OCI-LY3 (cell line): ENCODE results near the gene UBL4A.
A peak's percentile ranks its signal among the peaks of the same experiment; 100 is the strongest.

Source experiments
- H2AFZ ChIP-seq: fragments of 200-600, 300-600 bp; shearing (Covaris generic); 2 replicates; pipeline ENCODE4 v1.6.0; 2014; ENCODE audit warnings: antibody characterized with exemption, low read depth, low read length
- H3K27ac ChIP-seq: fragments of 200-600, 300-600 bp; sonication (generic); 2 replicates; pipeline ENCODE4 v1.5.1; 2014; ENCODE audit warnings: mild to moderate bottlenecking, low read length, moderate library complexity, mixed read lengths
- H3K27me3 ChIP-seq: fragments of 200-600, 300-600 bp; sonication (generic); 2 replicates; pipeline ENCODE4 v1.6.1; 2014; ENCODE audit warnings: low read depth, low read length, mixed read lengths
- H3K36me3 ChIP-seq: fragments of 200-600, 300-600 bp; sonication (generic); replicated peaks from 2 replicates; pipeline ENCODE3; 2014; ENCODE audit warnings: low read depth, low read length, mixed read lengths
- H3K4me1 ChIP-seq: fragments of 300-600, 200-600 bp; sonication (generic); 2 replicates; pipeline ENCODE4 v1.6.1; 2014; ENCODE audit warnings: low read length, mixed read lengths
- H3K4me2 ChIP-seq: fragments of 200-600, 300-600 bp; sonication (generic); 2 replicates; pipeline ENCODE4 v1.6.1; 2014; ENCODE audit warnings: low read length, mixed read lengths
- H3K4me3 ChIP-seq: fragments of 300-600, 200-600 bp; sonication (generic); 2 replicates; pipeline ENCODE4 v1.5.1; 2014; ENCODE audit warnings: antibody characterized with exemption, mild to moderate bottlenecking, low read length, moderate library complexity
- H3K79me2 ChIP-seq: fragments of 300-600, 200-600 bp; shearing (Covaris generic); 2 replicates; pipeline ENCODE4 v1.6.1; 2014; ENCODE audit warnings: mild to moderate bottlenecking, low read length, mixed read lengths
- H3K9ac ChIP-seq: fragments of 300-600, 200-600 bp; shearing (Covaris generic); 2 replicates; pipeline ENCODE4 v1.6.0; 2014; ENCODE audit warnings: mild to moderate bottlenecking, low read length, moderate library complexity
- H3K9me3 ChIP-seq: fragments of 200-600, 300-600 bp; shearing (Covaris generic); 2 replicates; pipeline ENCODE4 v1.6.1; 2014; ENCODE audit warnings: low read length, mixed read lengths; ENCODE audit not compliant: insufficient read depth
- H4K20me1 ChIP-seq: fragments of 200-600, 300-600 bp; sonication (generic); 2 replicates; pipeline ENCODE4 v1.6.1; 2016; ENCODE audit warnings: low read length, mixed read lengths; ENCODE audit not compliant: insufficient read depth
- CTCF ChIP-seq: fragments of 200-600, 300-600 bp; sonication (generic); IDR thresholded peaks from 2 replicates; pipeline ENCODE4 v1.5.1; 2014; ENCODE audit warnings: antibody characterized with exemption, low read length, low read depth
- EZH2phosphoT487 ChIP-seq: fragments of 200-600 bp; shearing (Covaris generic); IDR thresholded peaks from 2 replicates; pipeline ENCODE4 v1.6.1; 2018; ENCODE audit warnings: antibody characterized with exemption, mixed run types, low read depth

The UBL4A gene

GRCh38 chrX:154436983-154437752, 49.2 kb downstream of the UBL4A start, which contains the start of gene GDI1:
Gene GDI1 (plus strand): TSS chrX:154437154. CDS start chrX:154437255, 101 bp downstream.
- Histone ChIP-seq H3K9me3 (no peaks in the 10 kb centered on the region), H3K4me3 (peak within 1 kb of the TSS; percentile 93), H3K4me1 (peaks cover 9% of the 10 kb centered on the region), H3K27me3 (no peaks in the 10 kb centered on the region), H3K36me3 (peaks cover 12% of the 10 kb centered on the region), H3K9ac (peak within 1 kb of the TSS; percentile 75), H3K79me2 (peaks cover 21% of the 10 kb centered on the region), H3K27ac (peak within 1 kb of the TSS; percentile 55), H3K4me2 (peak within 1 kb of the TSS; percentile 92), H4K20me1 (no peaks in the 10 kb centered on the region), H2AFZ (no peak within 1 kb of the TSS)
- TF ChIP-seq EZH2phosphoT487 (no peak), CTCF (no peak)

- peak overlapping the region; percentile 55 for H3K27ac ChIP-seq
- H3K36me3 ChIP-seq: peaks cover 12% of the 10 kb centered on the region
- H3K4me3 ChIP-seq: peak overlapping the region; percentile 93
- TF ChIP-seq CTCF (no peak), EZH2phosphoT487 (no peak)
- H3K4me2 ChIP-seq: peak overlapping the region; percentile 53
- H2AFZ ChIP-seq: no peak overlapping the region
- no peaks in the 10 kb centered on the region for H3K27me3 ChIP-seq
- peaks cover 21% of the 10 kb centered on the region for H3K79me2 ChIP-seq
- H3K9me3 ChIP-seq: no peaks in the 10 kb centered on the region
- H4K20me1 ChIP-seq: no peaks in the 10 kb centered on the region
- H3K9ac ChIP-seq: peak overlapping the region; percentile 75
- H3K4me1 ChIP-seq: peaks cover 9% of the 10 kb centered on the region
Observed at GRCh38 chrX:154436374-154436982, 49.9 kb downstream of the UBL4A start.

- H2AFZ ChIP-seq: no peak overlapping the region
- no peak overlapping the region for H3K27ac ChIP-seq
- no peaks in the 10 kb centered on the region for H3K27me3 ChIP-seq
- peaks cover 24% of the 10 kb centered on the region for H3K79me2 ChIP-seq
- no peaks in the 10 kb centered on the region for H3K9me3 ChIP-seq
- peaks cover 9% of the 10 kb centered on the region for H3K4me1 ChIP-seq
- no peak overlapping the region for H3K4me2 ChIP-seq
- H3K4me3 ChIP-seq: no peak overlapping the region
- no peak overlapping the region for H3K9ac ChIP-seq
- no peak for TF ChIP-seq CTCF
- no peak for TF ChIP-seq EZH2phosphoT487
- H3K36me3 ChIP-seq: peaks cover 12% of the 10 kb centered on the region
- no peaks in the 10 kb centered on the region for H4K20me1 ChIP-seq
Observed at GRCh38 chrX:154435171-154435733, 51.2 kb downstream of the UBL4A start.

GRCh38 chrX:154434394-154435168, 51.8 kb downstream of the UBL4A start:
- Histone ChIP-seq H3K9me3 (no peaks in the 10 kb centered on the region), H2AFZ (no peak overlapping the region), H3K4me1 (peaks cover 11% of the 10 kb centered on the region), H3K9ac (no peak overlapping the region), H3K27me3 (no peaks in the 10 kb centered on the region), H3K4me3 (no peak overlapping the region), H3K36me3 (peaks cover 12% of the 10 kb centered on the region), H3K27ac (no peak overlapping the region), H3K4me2 (no peak overlapping the region), H3K79me2 (peaks cover 28% of the 10 kb centered on the region), H4K20me1 (no peaks in the 10 kb centered on the region)
- TF ChIP-seq CTCF (no peak), EZH2phosphoT487 (no peak)
